ENCODE data around the gene MIGA2. TPM values are rescaled to one million over a fixed set of nuclear protein-coding genes. Genes with fewer than 3 reads are reported as not detected.

MIGA2 gene
- total RNA-seq, 1 donor from 2014 or later, result 38.3 TPM

- H3K9me3 Mint-ChIP-seq, result no peaks in the 10 kb centered on the region
- no peak overlapping the region for H3K27ac Mint-ChIP-seq (ENCODE audit: unreplicated experiment)
- H3K4me1 Mint-ChIP-seq, result no peaks in the 10 kb centered on the region
- peaks cover 2% of the 10 kb centered on the region for H3K36me3 Mint-ChIP-seq (ENCODE audit: low read depth)
- DNase-seq (ENCODE audit: low read depth, low spot score), result no peak
- no peaks in the 10 kb centered on the region for H3K27me3 Mint-ChIP-seq (ENCODE audit: low read depth)
- H3K4me3 Mint-ChIP-seq, result no peak overlapping the region
- no peak for TF ChIP-seq CTCF (conservative IDR thresholded peaks at IDR 0.05)
Measured at GRCh38 chr9:129054163-129054851, 17.9 kb downstream of the MIGA2 start.

- peaks cover 2% of the 10 kb centered on the region for H3K36me3 Mint-ChIP-seq (ENCODE audit: low read depth)
- H3K4me1 Mint-ChIP-seq, result no peaks in the 10 kb centered on the region
- DNase-seq (ENCODE audit: low read depth, low spot score), result no peak
- no peak for TF ChIP-seq CTCF (conservative IDR thresholded peaks at IDR 0.05)
- H3K4me3 Mint-ChIP-seq, result no peak overlapping the region
- no peak overlapping the region for H3K27ac Mint-ChIP-seq (ENCODE audit: unreplicated experiment)
- no peaks in the 10 kb centered on the region for H3K9me3 Mint-ChIP-seq
- no peaks in the 10 kb centered on the region for H3K27me3 Mint-ChIP-seq (ENCODE audit: low read depth)
Measured at GRCh38 chr9:129058965-129059795, 22.8 kb downstream of the MIGA2 start.

DNA sequence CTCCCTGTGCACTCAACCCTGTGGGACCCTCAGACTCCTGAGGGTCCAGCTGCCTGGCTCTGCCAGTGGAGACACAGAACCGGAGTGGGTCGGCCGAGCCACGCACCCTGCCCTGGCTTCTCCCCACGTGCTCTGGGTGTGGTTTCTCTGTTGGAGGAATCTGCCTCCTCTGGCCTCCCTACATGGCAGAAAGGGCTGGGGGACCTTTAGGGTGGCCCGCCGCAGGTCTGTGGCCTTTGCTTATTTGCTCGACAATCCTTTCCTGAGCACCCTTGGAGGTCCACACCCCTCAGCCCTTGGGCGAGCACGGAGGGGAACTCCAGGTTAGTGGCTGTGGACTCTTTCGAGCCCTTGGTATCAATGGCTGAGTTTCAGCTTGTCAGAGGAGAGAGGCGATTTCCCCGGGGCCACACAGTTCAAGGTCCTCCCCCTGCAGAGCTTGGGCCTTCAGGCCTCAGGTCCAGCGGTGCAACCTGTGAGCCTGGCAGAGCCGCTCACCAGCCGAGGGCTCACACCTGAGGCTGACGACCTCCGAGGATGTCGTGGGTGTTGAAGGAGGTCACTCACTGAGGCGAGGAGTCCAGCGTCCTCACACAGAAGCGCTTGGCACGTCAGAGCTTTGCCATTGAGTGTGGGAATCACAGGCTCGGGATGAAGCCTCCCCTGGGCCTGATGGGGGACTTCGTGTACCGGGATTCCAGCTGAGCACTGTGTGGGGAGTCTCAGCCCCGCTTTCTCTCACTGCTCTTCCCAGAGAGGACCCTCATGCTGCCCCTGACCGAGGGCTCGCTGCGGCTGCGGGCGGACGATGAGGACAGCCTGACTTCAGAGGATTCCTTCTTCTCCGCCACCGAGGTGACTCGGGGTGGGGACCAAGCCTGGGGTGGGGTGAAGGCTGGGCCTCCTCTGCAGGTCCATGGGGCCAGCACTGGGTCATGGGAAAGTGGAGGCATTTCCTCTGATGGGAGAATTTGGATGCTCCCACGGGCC lies 23.7 kb downstream of the MIGA2 start:
- H3K27ac Mint-ChIP-seq (ENCODE audit: unreplicated experiment), result peak overlapping the region; percentile 35
- no peak for DNase-seq (ENCODE audit: low read depth, low spot score)
- no peaks in the 10 kb centered on the region for H3K36me3 Mint-ChIP-seq (ENCODE audit: low read depth)
- H3K4me1 Mint-ChIP-seq, result no peaks in the 10 kb centered on the region
- no peak overlapping the region for H3K4me3 Mint-ChIP-seq
- no peak for TF ChIP-seq CTCF (conservative IDR thresholded peaks at IDR 0.05)
- no peaks in the 10 kb centered on the region for H3K27me3 Mint-ChIP-seq (ENCODE audit: low read depth)
- no peaks in the 10 kb centered on the region for H3K9me3 Mint-ChIP-seq

GRCh38 chr9:129060991-129061390 lies 24.6 kb downstream of the MIGA2 start:
- no peaks in the 10 kb centered on the region for H3K4me1 Mint-ChIP-seq
- no peaks in the 10 kb centered on the region for H3K9me3 Mint-ChIP-seq
- TF ChIP-seq CTCF (conservative IDR thresholded peaks at IDR 0.05), result no peak
- DNase-seq (ENCODE audit: low read depth, low spot score), result no peak
- H3K27me3 Mint-ChIP-seq (ENCODE audit: low read depth), result no peaks in the 10 kb centered on the region
- no peak overlapping the region for H3K4me3 Mint-ChIP-seq
- H3K36me3 Mint-ChIP-seq (ENCODE audit: low read depth), result peaks cover 3% of the 10 kb centered on the region
- H3K27ac Mint-ChIP-seq (ENCODE audit: unreplicated experiment), result no peak overlapping the region

- H3K27ac Mint-ChIP-seq (ENCODE audit: unreplicated experiment), result no peak overlapping the region
- H3K36me3 Mint-ChIP-seq (ENCODE audit: low read depth), result peaks cover 3% of the 10 kb centered on the region
- no peaks in the 10 kb centered on the region for H3K27me3 Mint-ChIP-seq (ENCODE audit: low read depth)
- no peaks in the 10 kb centered on the region for H3K4me1 Mint-ChIP-seq
- no peak for TF ChIP-seq CTCF (conservative IDR thresholded peaks at IDR 0.05)
- no peaks in the 10 kb centered on the region for H3K9me3 Mint-ChIP-seq
- DNase-seq (ENCODE audit: low read depth, low spot score), result no peak
- no peak overlapping the region for H3K4me3 Mint-ChIP-seq
Measured at GRCh38 chr9:129063061-129063460, 26.6 kb downstream of the MIGA2 start.
